Left ventricle myocardium inferior (tissue), 1 donor: ENCODE results near the gene ACOX3. TPM values are rescaled to one million over a fixed set of nuclear protein-coding genes. Genes with fewer than 3 reads are reported as not detected.
A peak's percentile ranks its signal among the peaks of the same experiment; 100 is the strongest.

ENCODE experiments used
- DNase-seq: peaks from one replicate; pipeline ENCODE4 v3.0.0-alpha.2; 2020
- H3K27ac ChIP-seq: fragments of 200-600 bp; replicated peaks from 2 replicates; pipeline ENCODE4 v1.8.0; 2021
- H3K27me3 ChIP-seq: fragments of 200-600 bp; 2 replicates; pipeline ENCODE4 v1.8.0; 2021; ENCODE audit warnings: low read depth
- H3K36me3 ChIP-seq: fragments of 200-600 bp; 2 replicates; pipeline ENCODE4 v1.8.0; 2021
- H3K4me1 ChIP-seq: fragments of 200-600 bp; 2 replicates; pipeline ENCODE4 v1.8.0; 2021
- H3K4me3 ChIP-seq: fragments of 200-600 bp; 2 replicates; pipeline ENCODE4 v1.8.0; 2021; ENCODE audit warnings: mild to moderate bottlenecking, moderate library complexity
- H3K9me3 ChIP-seq: fragments of 200-600 bp; replicated peaks from 2 replicates; pipeline ENCODE4 v1.8.0; 2021
- intact Hi-C: fragments of 100-400 bp; cut with micrococcal nuclease; formaldehyde crosslinking; loops from one replicate; pipeline ENCODE4 v1.11.0; 2022
- total RNA-seq: library from RNA; stranded (reverse); fragmentation: NEBNext Ultra II Directional; extraction: Animal tissue kit (Norgen Biotek cat#: 25700); gene quantifications from one replicate; pipeline ENCODE4 v1.2.1, GENCODE V29; 2021
- TF ChIP-seq, protein P1 (sequence below): fragments of 200-600 bp; IDR thresholded peaks from 2 replicates; pipeline ENCODE4 v1.8.0; 2021; ENCODE audit warnings: antibody characterized with exemption, mild to moderate bottlenecking, borderline replicate concordance
- donor health status: DM: no; HTN: yes; CAD: no; lungs with severe emphysema.

ACOX3 gene
- total RNA-seq, 1 donor from 2014 or later: 22.0 TPM

GRCh38 chr4:8346838-8347605, 93.5 kb downstream of the ACOX3 start:
- peak; percentile 18 for DNase-seq
- TF ChIP-seq, protein P1, sequence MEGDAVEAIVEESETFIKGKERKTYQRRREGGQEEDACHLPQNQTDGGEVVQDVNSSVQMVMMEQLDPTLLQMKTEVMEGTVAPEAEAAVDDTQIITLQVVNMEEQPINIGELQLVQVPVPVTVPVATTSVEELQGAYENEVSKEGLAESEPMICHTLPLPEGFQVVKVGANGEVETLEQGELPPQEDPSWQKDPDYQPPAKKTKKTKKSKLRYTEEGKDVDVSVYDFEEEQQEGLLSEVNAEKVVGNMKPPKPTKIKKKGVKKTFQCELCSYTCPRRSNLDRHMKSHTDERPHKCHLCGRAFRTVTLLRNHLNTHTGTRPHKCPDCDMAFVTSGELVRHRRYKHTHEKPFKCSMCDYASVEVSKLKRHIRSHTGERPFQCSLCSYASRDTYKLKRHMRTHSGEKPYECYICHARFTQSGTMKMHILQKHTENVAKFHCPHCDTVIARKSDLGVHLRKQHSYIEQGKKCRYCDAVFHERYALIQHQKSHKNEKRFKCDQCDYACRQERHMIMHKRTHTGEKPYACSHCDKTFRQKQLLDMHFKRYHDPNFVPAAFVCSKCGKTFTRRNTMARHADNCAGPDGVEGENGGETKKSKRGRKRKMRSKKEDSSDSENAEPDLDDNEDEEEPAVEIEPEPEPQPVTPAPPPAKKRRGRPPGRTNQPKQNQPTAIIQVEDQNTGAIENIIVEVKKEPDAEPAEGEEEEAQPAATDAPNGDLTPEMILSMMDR: no peak
- H3K4me1 ChIP-seq: peaks cover 28% of the 10 kb centered on the region
- intact Hi-C loops: no loop called here
- no peak overlapping the region for H3K4me3 ChIP-seq
- no peaks in the 10 kb centered on the region for H3K9me3 ChIP-seq
- H3K36me3 ChIP-seq: no peaks in the 10 kb centered on the region
- H3K27me3 ChIP-seq: no peaks in the 10 kb centered on the region
- peak overlapping the region; percentile 48 for H3K27ac ChIP-seq

GRCh38 chr4:8345946-8346814, 94.3 kb downstream of the ACOX3 start:
- Histone ChIP-seq H3K27me3 (no peaks in the 10 kb centered on the region), H3K27ac (peak overlapping the region; percentile 48), H3K36me3 (no peaks in the 10 kb centered on the region), H3K4me1 (peaks cover 28% of the 10 kb centered on the region), H3K9me3 (no peaks in the 10 kb centered on the region), H3K4me3 (no peak overlapping the region)
- no peak for DNase-seq
- intact Hi-C loops: no loop called here
- TF ChIP-seq, protein P1: no peak

DNA sequence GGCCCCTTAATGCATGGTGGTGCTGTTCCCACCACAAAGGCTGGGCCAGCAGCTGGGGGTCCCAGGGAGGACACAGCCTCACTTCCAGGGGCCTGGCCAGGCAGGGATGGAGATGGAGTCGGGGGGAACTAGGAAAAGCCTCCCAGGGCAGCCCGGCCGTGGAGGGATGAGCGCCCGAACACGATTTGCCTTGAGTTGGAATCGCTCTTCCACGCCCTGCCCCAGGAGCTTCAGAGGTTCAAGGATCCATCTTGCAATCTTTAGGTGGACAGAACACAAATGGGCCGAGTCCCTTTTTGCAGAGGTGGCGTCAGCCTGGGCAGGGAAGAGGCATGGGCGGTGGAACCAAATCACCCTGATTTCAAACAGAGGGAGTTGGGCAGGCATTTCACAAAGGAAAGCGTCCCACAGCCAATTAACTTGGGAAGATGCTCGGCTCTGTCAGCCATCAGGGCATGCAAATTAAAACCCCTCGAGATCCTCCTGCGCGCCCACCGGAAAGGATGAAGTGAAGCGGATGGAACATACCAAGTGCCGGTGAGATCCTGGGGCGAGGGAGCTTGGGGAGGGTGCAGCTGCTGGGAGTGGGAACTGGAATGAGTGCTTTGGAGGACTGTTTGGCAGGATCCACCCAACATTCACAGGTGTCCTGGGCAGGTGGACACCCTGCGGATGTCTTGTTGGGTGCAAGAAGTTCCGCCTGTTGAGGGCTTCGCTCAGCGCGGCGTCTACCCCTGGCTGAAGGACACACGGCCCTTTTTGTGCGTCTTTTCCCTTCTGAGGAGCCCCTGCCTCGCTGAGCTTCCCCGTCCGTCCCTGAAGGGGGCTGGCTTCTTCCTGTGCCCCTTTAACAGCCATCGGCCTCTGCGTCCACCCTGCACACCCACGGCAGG, 95.2 kb downstream of the ACOX3 start:
- intact Hi-C loops: no loop called here
- Histone ChIP-seq H3K36me3 (no peaks in the 10 kb centered on the region), H3K4me1 (peaks cover 34% of the 10 kb centered on the region), H3K9me3 (no peaks in the 10 kb centered on the region), H3K4me3 (no peak overlapping the region), H3K27me3 (no peaks in the 10 kb centered on the region), H3K27ac (no peak overlapping the region)
- no peak for DNase-seq
- TF ChIP-seq, protein P1: no peak

DNA sequence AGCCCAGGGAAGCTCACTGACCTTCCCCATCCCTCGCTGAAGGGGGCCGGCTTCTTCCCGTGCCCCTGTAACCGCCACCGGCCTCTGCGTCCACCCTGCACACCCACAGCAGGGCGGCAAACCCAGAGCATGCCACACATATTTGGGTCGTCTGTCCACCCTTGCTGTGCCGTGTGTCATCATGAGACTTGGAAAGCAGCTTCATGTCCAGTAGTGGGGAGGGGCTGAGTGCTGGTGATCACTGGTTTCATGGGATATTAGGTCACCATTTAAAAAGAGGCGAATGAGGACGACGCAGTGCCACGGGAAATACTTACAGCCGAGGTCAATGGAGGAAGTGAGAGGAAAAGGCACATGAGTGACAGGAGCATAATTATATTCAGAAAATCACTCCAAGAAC, 96.1 kb downstream of the ACOX3 start:
- intact Hi-C loops: no loop called here
- Histone ChIP-seq H3K27ac (no peak overlapping the region), H3K4me3 (no peak overlapping the region), H3K36me3 (no peaks in the 10 kb centered on the region), H3K4me1 (peaks cover 41% of the 10 kb centered on the region), H3K9me3 (no peaks in the 10 kb centered on the region), H3K27me3 (no peaks in the 10 kb centered on the region)
- TF ChIP-seq, protein P1: no peak
- no peak for DNase-seq

- Histone ChIP-seq H3K27me3 (no peaks in the 10 kb centered on the region), H3K36me3 (no peaks in the 10 kb centered on the region), H3K4me3 (no peak overlapping the region), H3K9me3 (no peaks in the 10 kb centered on the region), H3K27ac (peak overlapping the region; percentile 92), H3K4me1 (peaks cover 41% of the 10 kb centered on the region)
- no peak for DNase-seq
- TF ChIP-seq, protein P1: no peak
- intact Hi-C loops: no loop called here
These were observed 96.6 kb downstream of the ACOX3 start for GRCh38 chr4:8343967-8344331.
